GM21717 (cell line): ENCODE measurements around the gene ZNF385C.

Source experiments
- ATAC-seq: cut with Tn5 transposase; IDR thresholded peaks from one replicate; pipeline ENCODE4 v1.9.1; 2021; ENCODE audit warnings: mild to moderate bottlenecking, moderate library complexity; ENCODE audit not compliant: unreplicated experiment

Gene ZNF385C

DNA sequence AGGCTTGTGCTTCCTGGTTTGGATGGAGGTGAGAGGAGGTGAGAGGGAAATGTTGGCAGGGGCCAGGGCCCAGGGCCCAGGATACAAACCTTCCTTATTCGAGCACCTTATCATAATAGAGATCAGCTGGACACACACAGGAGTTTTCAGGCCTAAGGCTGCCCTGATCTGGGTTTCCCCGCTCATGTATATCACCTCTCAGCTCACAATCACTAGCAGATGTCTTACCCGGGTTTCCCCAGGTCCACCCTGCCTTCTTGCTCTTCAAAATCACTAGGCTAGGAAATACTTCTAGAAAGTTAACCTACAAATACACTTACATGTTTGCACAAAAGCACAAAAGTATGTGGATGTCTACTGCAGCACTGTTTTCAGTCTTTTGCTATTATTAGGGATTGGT is 28.6 kb upstream of the ZNF385C start:
- ATAC-seq, result no peak

- ATAC-seq, result no peak
Measured at GRCh38 chr17:42125565-42125964, 27.3 kb upstream of the ZNF385C start.

- no peak for ATAC-seq
Measured at GRCh38 chr17:42124256-42124655, 26.0 kb upstream of the ZNF385C start.

- ATAC-seq, result no peak
Measured at GRCh38 chr17:42122371-42123303, 24.4 kb upstream of the ZNF385C start, which contains the start of gene HSPB9. Gene HSPB9 (plus strand): TSS chr17:42122804. CDS start chr17:42122851, 47 bp downstream.

- no peak for ATAC-seq
Measured at GRCh38 chr17:42120770-42121769, 22.8 kb upstream of the ZNF385C start, which contains the start of gene KAT2A. Gene KAT2A (minus strand): TSS chr17:42121367. CDS start chr17:42121304, 63 bp downstream.

GRCh38 chr17:42120161-42120769 is 22.0 kb upstream of the ZNF385C start:
- no peak for ATAC-seq

GRCh38 chr17:42119301-42119700 is 21.0 kb upstream of the ZNF385C start:
- ATAC-seq, result no peak

DNA sequence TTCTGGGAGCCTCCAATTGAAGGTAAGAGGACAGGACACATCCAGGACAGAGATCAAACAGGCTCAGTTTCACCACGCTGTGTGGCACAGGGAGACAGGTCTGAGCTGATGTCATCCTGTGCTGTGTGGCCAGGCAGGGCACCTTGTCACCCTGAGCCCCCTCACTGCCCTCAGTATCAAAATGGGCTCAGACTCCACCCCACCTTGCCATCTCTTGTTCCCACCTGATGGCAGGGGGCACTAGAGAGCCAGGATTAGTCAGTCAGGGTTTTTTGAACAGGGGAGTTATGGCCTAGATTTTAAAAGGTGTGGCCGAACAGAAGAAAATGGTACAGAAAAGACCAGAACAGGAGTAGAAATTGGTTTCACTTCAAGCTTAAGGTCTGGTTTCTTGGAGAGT is 20.3 kb upstream of the ZNF385C start:
- no peak for ATAC-seq

DNA sequence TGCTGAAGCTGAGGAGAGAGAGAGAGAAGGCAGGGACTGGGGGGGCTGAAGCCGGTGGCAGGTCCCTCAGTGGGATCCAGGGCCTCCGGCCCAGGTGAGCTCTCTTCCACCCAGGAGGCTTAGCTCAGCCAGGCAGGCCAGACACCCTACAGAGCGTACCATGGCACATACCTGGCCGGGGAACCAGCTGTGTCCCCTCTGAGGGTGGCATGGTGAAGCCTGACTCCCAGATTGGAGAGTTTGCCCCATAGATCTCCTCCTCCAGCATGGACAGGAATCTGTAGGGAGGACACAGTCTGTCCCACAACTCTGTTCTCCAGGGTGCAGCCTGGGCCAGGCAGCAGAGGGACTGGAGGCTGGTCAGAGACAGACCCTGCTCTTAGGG is 19.8 kb upstream of the ZNF385C start:
- ATAC-seq, result no peak

GRCh38 chr17:42117397-42118125 is 19.3 kb upstream of the ZNF385C start:
- ATAC-seq, result no peak

DNA sequence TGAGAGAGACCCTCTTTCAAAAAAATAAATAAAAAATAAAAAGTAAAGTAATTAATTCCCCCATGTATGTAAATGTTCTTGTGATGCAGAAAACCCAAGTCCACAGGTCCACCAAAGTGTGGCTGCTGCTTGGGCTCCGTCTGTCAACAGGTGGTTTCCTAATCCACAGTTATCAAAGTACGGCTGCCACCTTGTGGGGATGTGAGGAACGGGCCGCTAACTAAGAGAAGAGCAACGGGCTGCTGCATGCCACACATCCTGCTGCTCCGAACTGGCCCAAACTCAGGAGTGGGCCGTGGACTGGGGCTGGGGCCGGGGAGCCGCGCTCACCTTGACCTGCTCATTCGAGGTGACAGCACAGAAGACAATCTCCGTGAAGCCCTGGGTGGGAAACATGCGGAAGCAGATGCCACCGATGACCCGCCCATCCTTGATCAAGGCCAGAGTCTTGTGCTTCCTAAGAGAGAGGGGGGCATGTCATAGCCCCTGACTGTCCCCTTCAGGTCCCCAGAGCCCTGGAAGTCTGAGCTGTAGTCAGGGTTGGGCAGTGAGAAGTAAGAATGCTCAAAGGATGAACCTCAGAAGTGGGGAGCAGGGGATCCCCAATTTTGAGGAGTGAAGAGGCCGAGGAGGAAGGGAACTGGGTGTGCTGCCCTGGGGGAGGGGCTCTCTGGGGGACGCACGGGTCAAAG is 18.6 kb upstream of the ZNF385C start:
- no peak for ATAC-seq

GRCh38 chr17:42114118-42114517 is 15.8 kb upstream of the ZNF385C start:
- ATAC-seq, result no peak

GRCh38 chr17:42113293-42114069 is 15.2 kb upstream of the ZNF385C start:
- ATAC-seq, result no peak

DNA sequence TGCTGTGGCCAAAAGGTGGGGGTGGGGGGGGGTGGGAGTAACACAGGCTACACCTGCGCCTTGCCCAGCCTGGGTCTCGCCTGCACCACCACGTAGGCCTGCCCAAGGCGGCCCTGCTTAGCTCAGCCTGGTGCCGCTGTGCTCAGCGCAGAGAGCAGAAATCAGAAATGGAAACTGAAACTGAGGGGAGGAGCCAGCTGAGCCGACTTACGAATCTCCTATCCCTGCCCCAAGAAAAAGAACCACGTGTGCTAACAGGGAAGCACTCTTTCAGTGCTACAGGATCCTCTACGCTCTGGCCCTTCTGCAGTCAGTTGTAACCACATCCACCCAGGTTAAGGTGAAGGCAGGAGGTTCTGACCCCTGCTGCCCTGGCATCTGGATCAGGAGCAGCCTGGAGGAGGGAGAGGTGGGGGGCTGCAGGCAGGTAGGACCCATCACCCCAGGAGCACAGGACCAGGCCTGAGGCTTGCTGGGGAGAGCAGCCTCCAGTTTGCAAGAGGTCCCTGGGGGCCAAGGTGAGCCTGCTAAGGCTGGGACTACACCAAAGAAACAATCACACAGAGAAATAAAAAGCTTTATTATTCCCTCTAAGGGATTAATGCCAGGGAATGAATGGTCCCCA is 14.4 kb upstream of the ZNF385C start, which contains the start of gene DHX58:
Gene DHX58, minus strand, starts transcription at position 163 of the 625 bp plus-strand sequence. CDS start 822 bp downstream, outside the sequence.
- ATAC-seq, result peak; percentile 49

GRCh38 chr17:42111871-42112551 is 13.7 kb upstream of the ZNF385C start:
- ATAC-seq, result no peak

- ATAC-seq, result no peak
Measured at GRCh38 chr17:42111265-42111636, 13.0 kb upstream of the ZNF385C start.
